Measurements from ENCODE around the gene CUL9. TPM values are rescaled to one million over a fixed set of nuclear protein-coding genes. Genes with fewer than 3 reads are reported as not detected.

The CUL9 gene
- total and polyA plus RNA-seq, 2 experiments from 2014 or later = 2.6 to 11.3 TPM

- TF ChIP-seq ZNF462 (CRISPR knock-in tag; IDR thresholded peaks at IDR 0.05) (no peak), CTCF (conservative IDR thresholded peaks at IDR 0.05; ENCODE audit: low read depth in 2 of 2) (no peak), REST (IDR thresholded peaks at IDR 0.05; ENCODE audit: unreplicated experiment) (no peak), JUNB (IDR thresholded peaks at IDR 0.05; ENCODE audit: unreplicated experiment) (no peak), STAT1 (IDR thresholded peaks at IDR 0.05; ENCODE audit: unreplicated experiment) (no peak), ETS1 (IDR thresholded peaks at IDR 0.05) (no peak)
These were observed 35.0 kb upstream of the CUL9 start (continued) for GRCh38 chr6:43146709-43147688.
